K562 (cell line): ENCODE results near the gene GPR176. TPM values are rescaled to one million over a fixed set of nuclear protein-coding genes. Genes with fewer than 3 reads are reported as not detected.

Experiments used
- ATAC-seq: fragments of 200-7000 bp; cut with Tn5 transposase; 3 replicates; pipeline ENCODE4 v1.9.1; 2020; ENCODE audit warnings: moderate library complexity
- BruUV-seq: library from RNA; stranded (reverse); fragments of 400-500 nt; replicated peaks from 2 replicates; lab custom pipeline; 2021; lab: Mats Ljungman, UMichigan
- CTCF ChIA-PET: fragments of 300-600 bp; formaldehyde crosslinking; extraction: SDS; loops from one replicate; lab custom pipeline; 2021; ENCODE audit warnings: low intra/inter-chr PET ratio; lab: Yijun Ruan, JAX
- POLR2A ChIA-PET: fragments of 300-600, 350-650 bp; sonication (Branson Sonifier 250); formaldehyde crosslinking; extraction: SDS; loops from one replicate; lab custom pipeline; 2021; ENCODE audit warnings: antibody characterized with exemption, inconsistent platforms; lab: Yijun Ruan, JAX
- DNase-seq, 4 experiments: peaks; one replicate each; pipeline versions ENCODE4 v3.0.0 to v3.0.0-alpha.2; 2011 to 2018; ENCODE audit warnings: low spot score in 3 of 4, mixed read lengths in 3 of 4; ENCODE audit errors: extremely low read depth in 1 of 4
- FAIRE-seq: peaks from 2 replicates; lab custom pipeline; 2011; peaks lifted over from hg19 to GRCh38; lab: Jason Lieb, UNC
- H2AFZ ChIP-seq: 2 replicates; pipeline ENCODE4 v1.6.0; 2011; ENCODE audit warnings: low read depth, low read length, control low read depth, inconsistent platforms
- H3K27ac ChIP-seq: fragments of 200-600 bp; 3 replicates; pipeline ENCODE4 v1.8.0; 2011; ENCODE audit warnings: low read depth, mild to moderate bottlenecking, control low read depth, inconsistent platforms, low read length, moderate library complexity, mixed read lengths; ENCODE audit errors: extremely low read depth
- H3K27me3 ChIP-seq, 2 experiments: fragments of 300-600 bp in 1 of 2; 2 replicates in 1 of 2; 3 replicates in 1 of 2; pipeline versions ENCODE4 v1.6.0 to v1.8.0; 2011; ENCODE audit warnings: inconsistent platforms in 2 of 2, low read length in 2 of 2, mild to moderate bottlenecking in 1 of 2, mixed read lengths in 1 of 2, moderate library complexity in 1 of 2; ENCODE audit not compliant: control insufficient read depth in 2 of 2, insufficient read depth in 2 of 2
- H3K36me3 ChIP-seq: fragments of 300-600 bp; 3 replicates; pipeline ENCODE4 v1.8.0; 2011; ENCODE audit warnings: mild to moderate bottlenecking, low read length, inconsistent platforms; ENCODE audit not compliant: control insufficient read depth, insufficient read depth
- H3K4me1 ChIP-seq, 2 experiments: fragments of 200-600 bp in 1 of 2; replicated peaks in 1 of 2; 2 replicates in 1 of 2; 3 replicates in 1 of 2; pipeline versions ENCODE4 v1.5.1 to v1.8.0; 2011; ENCODE audit warnings: inconsistent platforms in 2 of 2, low read length in 2 of 2, mild to moderate bottlenecking in 1 of 2, mixed read lengths in 1 of 2, moderate library complexity in 1 of 2; ENCODE audit not compliant: control insufficient read depth in 2 of 2, insufficient read depth in 2 of 2
- H3K4me2 ChIP-seq: 2 replicates; pipeline ENCODE4 v1.6.1; 2011; ENCODE audit warnings: low read length, control low read depth, inconsistent platforms, mixed read lengths; ENCODE audit not compliant: insufficient read depth
- H3K4me3 ChIP-seq: fragments of 200-600 bp; sonication (generic), shearing (Covaris generic); 2 replicates; pipeline ENCODE4 v1.5.1; 2016; ENCODE audit warnings: control low read depth, inconsistent platforms
- H3K79me2 ChIP-seq: fragments of 200-600 bp; 3 replicates; pipeline ENCODE4 v1.8.0; 2011; ENCODE audit warnings: low read length, inconsistent platforms; ENCODE audit not compliant: control insufficient read depth, insufficient read depth
- H3K9ac ChIP-seq, 2 experiments: 2 replicates each; pipeline versions ENCODE4 v1.6.0 to v1.6.1; 2011; ENCODE audit warnings: low read depth in 2 of 2, low read length in 2 of 2, control low read depth in 1 of 2, inconsistent platforms in 1 of 2, mild to moderate bottlenecking in 1 of 2, mixed read lengths in 1 of 2; ENCODE audit not compliant: insufficient read depth in 1 of 2
- H3K9me1 ChIP-seq: one replicate; pipeline ENCODE4 v1.6.0; 2011; ENCODE audit warnings: inconsistent platforms, mild to moderate bottlenecking, low read length, moderate library complexity; ENCODE audit not compliant: control insufficient read depth, insufficient read depth
- H3K9me3 ChIP-seq: replicated peaks from 2 replicates; pipeline ENCODE4 v1.5.1; 2011; ENCODE audit warnings: low read depth, low read length, inconsistent platforms; ENCODE audit not compliant: control insufficient read depth, insufficient read depth
- H4K20me1 ChIP-seq: replicated peaks from 2 replicates; pipeline ENCODE4 v1.6.1; 2011; ENCODE audit warnings: low read length, inconsistent platforms, mixed read lengths; ENCODE audit not compliant: control insufficient read depth, insufficient read depth
- DPF2 ChIP-seq: fragments of 450-650 bp; IDR thresholded peaks from 2 replicates; pipeline ENCODE4 v1.6.1; 2016
- ETV5 ChIP-seq: sonication (generic); formaldehyde crosslinking; IDR thresholded peaks from 2 replicates; pipeline ENCODE4 v1.4.0; 2020; ENCODE audit warnings: low read depth, mild to moderate bottlenecking, missing genetic modification reagents
- FOXK2 ChIP-seq, 2 experiments: fragments of 450-650 bp; IDR thresholded peaks in 1 of 2; conservative IDR thresholded peaks in 1 of 2; 2 replicates each; pipeline ENCODE4 v1.6.1; 2016; ENCODE audit warnings: low read depth in 2 of 2, mild to moderate bottlenecking in 1 of 2
- KAT8 ChIP-seq: fragments of 450-650 bp; IDR thresholded peaks from 2 replicates; pipeline ENCODE4 v1.6.1; 2016; ENCODE audit warnings: low read depth, mild to moderate bottlenecking
- KLF13 ChIP-seq: fragments of 450-650 bp; IDR thresholded peaks from 2 replicates; pipeline ENCODE4 v1.6.1; 2016; ENCODE audit warnings: missing genetic modification characterization, low read depth, mild to moderate bottlenecking, missing compliant biosample characterization, moderate library complexity, borderline replicate concordance
- NFIX ChIP-seq: fragments of 250-450 bp; sonication (Bioruptor Pico); IDR thresholded peaks from 2 replicates; pipeline ENCODE4 v1.4.0; 2020; ENCODE audit warnings: low read depth, mild to moderate bottlenecking, moderate library complexity
- NR2F6 ChIP-seq: fragments of 450-650 bp; formaldehyde crosslinking; IDR thresholded peaks from 2 replicates; pipeline ENCODE4 v1.4.0; 2020; ENCODE audit warnings: mild to moderate bottlenecking
- NRF1 ChIP-seq, 2 experiments: fragments of 450-650 bp; IDR thresholded peaks in 1 of 2; conservative IDR thresholded peaks in 1 of 2; 2 replicates each; pipeline ENCODE4 v1.6.1; 2014; ENCODE audit warnings: mild to moderate bottlenecking in 2 of 2
- POLR2AphosphoS5 ChIP-seq: IDR thresholded peaks from 2 replicates; pipeline ENCODE4 v1.6.1; 2011; ENCODE audit warnings: mild to moderate bottlenecking, low read depth, low read length, moderate library complexity; ENCODE audit not compliant: control insufficient read depth, insufficient read depth
- RBM25 ChIP-seq: fragments of 200-400 bp; formaldehyde crosslinking; IDR thresholded peaks from 2 replicates; pipeline ENCODE4 v1.6.1; 2018; ENCODE audit warnings: low read length, low read depth, moderate library complexity; ENCODE audit not compliant: severe bottlenecking
- RCOR1 ChIP-seq, 2 experiments: IDR thresholded peaks; 2 replicates each; pipeline ENCODE4 v1.6.1; 2012; ENCODE audit warnings: low read depth in 2 of 2, low read length in 2 of 2, borderline replicate concordance in 1 of 2, improper control_type of control experiment in 1 of 2
- RFX1 ChIP-seq: fragments of 450-650 bp; IDR thresholded peaks from 2 replicates; pipeline ENCODE4 v1.6.1; 2016; ENCODE audit warnings: mild to moderate bottlenecking, moderate library complexity
- RFX7 ChIP-seq: fragments of 250-450 bp; sonication (Bioruptor Pico); IDR thresholded peaks from 2 replicates; pipeline ENCODE4 v1.5.1; 2021; ENCODE audit warnings: mild to moderate bottlenecking
- SP2 ChIP-seq: IDR thresholded peaks from 2 replicates; pipeline ENCODE4 v1.6.1; 2011; ENCODE audit warnings: mild to moderate bottlenecking, low read depth, low read length, moderate library complexity; ENCODE audit not compliant: poor library complexity, severe bottlenecking; ENCODE audit errors: extremely low read depth
- WGBS: fragments of 100-300 bp; shearing (Covaris generic); methylation state at CpG from one replicate; pipeline ENCODE4 v1.1.6; 2016; ENCODE audit warnings: low coverage, mixed read lengths; ENCODE audit not compliant: insufficient coverage; ENCODE audit errors: missing lambda C conversion rate; 5-methylcytosine and 5-hydroxymethylcytosine counted together
- in situ Hi-C: fragments of 300-500 bp; cut with MboI; formaldehyde crosslinking; loops from 4 replicates; pipeline ENCODE4 v1.15.0; 2018; ENCODE audit warnings: inconsistent platforms, mixed read lengths
- intact Hi-C: fragments of 100-400 bp; cut with micrococcal nuclease; formaldehyde crosslinking; loops from 2 replicates; pipeline ENCODE4 v1.14.2; 2022
- polyA plus RNA-seq, 8 experiments: library from polyadenylated mRNA; depleted of rRNA in 4 of 8; stranded (reverse) in 5 of 8; unstranded in 3 of 8; fragments of >200 nt; fragmentation: Nextera tagmentation in 2 of 8; fragmentation: Illumina TruSeq in 1 of 8; extraction: Ambion mirVana in 2 of 8; extraction: Trizol in 1 of 8; gene quantifications; 2 replicates each; pipeline versions ENCODE4 v1.2.1 to v1.2.3, GENCODE V29; 2011 to 2014; ENCODE audit warnings: inconsistent platforms in 1 of 8, missing spikeins in 1 of 8
- total RNA-seq, 7 experiments: library from RNA; depleted of rRNA in 6 of 7; stranded (reverse); fragments of >200 nt in 6 of 7; fragmentation: Illumina TruSeq in 2 of 7; extraction: Trizol in 2 of 7; gene quantifications; 2 replicates each; pipeline versions ENCODE4 v1.2.1 to v1.2.3, GENCODE V29; 2011 to 2021; ENCODE audit warnings: low replicate concordance in 1 of 7
- TF ChIP-seq, protein P1 (sequence below): fragments of 200-800 bp; sonication (Bioruptor generic); IDR thresholded peaks from 2 replicates; pipeline ENCODE4 v1.6.1; 2017; ENCODE audit warnings: missing genetic modification characterization, missing compliant biosample characterization
- TF ChIP-seq, protein P2 (sequence below): fragments of 250-450 bp; sonication (Bioruptor Pico); IDR thresholded peaks from 2 replicates; pipeline ENCODE4 v1.8.0; 2021; ENCODE audit warnings: mild to moderate bottlenecking, moderate library complexity
- TF ChIP-seq, protein P3 (sequence below): IDR thresholded peaks from 2 replicates; pipeline ENCODE4 v1.6.1; 2011; ENCODE audit not compliant: insufficient read length; ENCODE audit errors: extremely low read depth

The GPR176 gene
- total and polyA plus RNA-seq, 9 of the 15 experiments (the other 6 are each of a cell fraction or from before 2014, with no cell fraction given) = 0.03 to 1.2 (median 0.76) TPM

DNA sequence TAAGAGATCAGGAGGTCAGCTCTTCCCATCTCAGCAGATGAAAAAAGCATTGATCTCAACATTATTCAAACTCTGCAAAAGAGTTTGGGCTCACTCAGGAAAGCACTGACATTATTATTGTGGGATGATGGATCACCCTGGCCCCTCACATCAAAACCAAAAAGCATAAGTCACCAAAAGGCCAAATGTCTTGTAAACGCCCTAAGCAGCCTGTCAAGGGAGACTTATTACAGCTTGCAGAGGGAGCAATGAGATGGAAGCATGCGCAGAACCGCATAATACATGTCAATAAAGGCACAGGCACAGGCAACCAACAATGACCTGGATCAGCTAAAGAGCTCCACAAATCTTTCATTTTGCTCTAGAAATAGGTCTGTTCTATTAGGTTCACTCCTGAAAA lies 142.0 kb downstream of the GPR176 start:
- peaks cover 2% of the 10 kb centered on the region; the same call in 2 of the 3 replicates for H3K79me2 ChIP-seq
- H3K36me3 ChIP-seq = no peaks in the 10 kb centered on the region
- WGBS = 21% methylated on average over 3 of the region's 3 CpGs
- H3K27ac ChIP-seq = no peak overlapping the region
- no peak overlapping the region for H3K4me3 ChIP-seq
- CTCF ChIA-PET = interaction anchor here (0.5 kb wide), 1 partner anchor 143 kb away, joined by 3 read pairs; no protein-coding TSS in a partner anchor
- H3K9me1 ChIP-seq = no peaks in the 10 kb centered on the region
- peak in 2 of 4 experiments; percentile 34 to 62 for DNase-seq
- H4K20me1 ChIP-seq = no peaks in the 10 kb centered on the region
- no TSS peak for BruUV-seq
- H2AFZ ChIP-seq = peak overlapping the region; percentile 30
- ATAC-seq = peak; percentile 7; the same call in 1 of the 3 replicates
- in situ Hi-C loops = loop anchor here (25.0 kb wide), 1 partner anchor 234 kb away; no protein-coding TSS in a partner anchor
- FAIRE-seq = peak; percentile 79
- no peaks in the 10 kb centered on the region for H3K27me3 ChIP-seq
- POLR2A ChIA-PET = no interaction called here
- peaks cover 0 to 2% of the 10 kb centered on the region in 2 experiments; a peak in 3 of 5 replicates for H3K4me1 ChIP-seq
- intact Hi-C loops = no loop called here
- H3K4me2 ChIP-seq = no peak overlapping the region; the same call in 1 of the 2 replicates
- no peaks in the 10 kb centered on the region; the same call in 1 of the 2 replicates for H3K9me3 ChIP-seq
- no peak overlapping the region for H3K9ac ChIP-seq
- TF ChIP-seq RFX7 (CRISPR knock-in tag) = no peak
- TF ChIP-seq, protein P1, sequence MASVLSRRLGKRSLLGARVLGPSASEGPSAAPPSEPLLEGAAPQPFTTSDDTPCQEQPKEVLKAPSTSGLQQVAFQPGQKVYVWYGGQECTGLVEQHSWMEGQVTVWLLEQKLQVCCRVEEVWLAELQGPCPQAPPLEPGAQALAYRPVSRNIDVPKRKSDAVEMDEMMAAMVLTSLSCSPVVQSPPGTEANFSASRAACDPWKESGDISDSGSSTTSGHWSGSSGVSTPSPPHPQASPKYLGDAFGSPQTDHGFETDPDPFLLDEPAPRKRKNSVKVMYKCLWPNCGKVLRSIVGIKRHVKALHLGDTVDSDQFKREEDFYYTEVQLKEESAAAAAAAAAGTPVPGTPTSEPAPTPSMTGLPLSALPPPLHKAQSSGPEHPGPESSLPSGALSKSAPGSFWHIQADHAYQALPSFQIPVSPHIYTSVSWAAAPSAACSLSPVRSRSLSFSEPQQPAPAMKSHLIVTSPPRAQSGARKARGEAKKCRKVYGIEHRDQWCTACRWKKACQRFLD = no peak
- no peak for TF ChIP-seq POLR2AphosphoS5
- no peak for TF ChIP-seq KAT8
- TF ChIP-seq, protein P2, sequence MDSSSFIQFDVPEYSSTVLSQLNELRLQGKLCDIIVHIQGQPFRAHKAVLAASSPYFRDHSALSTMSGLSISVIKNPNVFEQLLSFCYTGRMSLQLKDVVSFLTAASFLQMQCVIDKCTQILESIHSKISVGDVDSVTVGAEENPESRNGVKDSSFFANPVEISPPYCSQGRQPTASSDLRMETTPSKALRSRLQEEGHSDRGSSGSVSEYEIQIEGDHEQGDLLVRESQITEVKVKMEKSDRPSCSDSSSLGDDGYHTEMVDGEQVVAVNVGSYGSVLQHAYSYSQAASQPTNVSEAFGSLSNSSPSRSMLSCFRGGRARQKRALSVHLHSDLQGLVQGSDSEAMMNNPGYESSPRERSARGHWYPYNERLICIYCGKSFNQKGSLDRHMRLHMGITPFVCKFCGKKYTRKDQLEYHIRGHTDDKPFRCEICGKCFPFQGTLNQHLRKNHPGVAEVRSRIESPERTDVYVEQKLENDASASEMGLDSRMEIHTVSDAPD (CRISPR knock-in tag) = no peak
- TF ChIP-seq, protein P3, sequence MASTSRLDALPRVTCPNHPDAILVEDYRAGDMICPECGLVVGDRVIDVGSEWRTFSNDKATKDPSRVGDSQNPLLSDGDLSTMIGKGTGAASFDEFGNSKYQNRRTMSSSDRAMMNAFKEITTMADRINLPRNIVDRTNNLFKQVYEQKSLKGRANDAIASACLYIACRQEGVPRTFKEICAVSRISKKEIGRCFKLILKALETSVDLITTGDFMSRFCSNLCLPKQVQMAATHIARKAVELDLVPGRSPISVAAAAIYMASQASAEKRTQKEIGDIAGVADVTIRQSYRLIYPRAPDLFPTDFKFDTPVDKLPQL = no peak
- no peak for TF ChIP-seq ETV5 (CRISPR knock-in tag)
- TF ChIP-seq RCOR1 (IDR thresholded peaks at IDR 0.05; ENCODE audit: borderline replicate concordance in 1 of 2, low read depth in 2 of 2, low read length in 2 of 2) = no peak
- TF ChIP-seq NR2F6 (CRISPR knock-in tag) = no peak
- TF ChIP-seq RBM25 = no peak
- no peak for TF ChIP-seq FOXK2 (conservative IDR thresholded peaks at IDR 0.05 in 1 of 2, IDR thresholded peaks at IDR 0.05 in 1 of 2; ENCODE audit: low read depth in 2 of 2)
- TF ChIP-seq RFX1 = no peak
- no peak for TF ChIP-seq NFIX (CRISPR knock-in tag)
- no peak for TF ChIP-seq KLF13
- no peak for TF ChIP-seq SP2
- no peak for TF ChIP-seq DPF2
- TF ChIP-seq NRF1 (conservative IDR thresholded peaks at IDR 0.05 in 1 of 2, IDR thresholded peaks at IDR 0.05 in 1 of 2) = peak; percentile 68 to 73
